GM18526 (cell line): ENCODE results near the gene KISS1.

Experiments
- POLR2A ChIP-seq: IDR thresholded peaks from 3 replicates; pipeline ENCODE4 v1.6.1; 2011; ENCODE audit not compliant: insufficient read length; ENCODE audit errors: extremely low read depth

The KISS1 gene, protein sequence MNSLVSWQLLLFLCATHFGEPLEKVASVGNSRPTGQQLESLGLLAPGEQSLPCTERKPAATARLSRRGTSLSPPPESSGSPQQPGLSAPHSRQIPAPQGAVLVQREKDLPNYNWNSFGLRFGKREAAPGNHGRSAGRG

DNA sequence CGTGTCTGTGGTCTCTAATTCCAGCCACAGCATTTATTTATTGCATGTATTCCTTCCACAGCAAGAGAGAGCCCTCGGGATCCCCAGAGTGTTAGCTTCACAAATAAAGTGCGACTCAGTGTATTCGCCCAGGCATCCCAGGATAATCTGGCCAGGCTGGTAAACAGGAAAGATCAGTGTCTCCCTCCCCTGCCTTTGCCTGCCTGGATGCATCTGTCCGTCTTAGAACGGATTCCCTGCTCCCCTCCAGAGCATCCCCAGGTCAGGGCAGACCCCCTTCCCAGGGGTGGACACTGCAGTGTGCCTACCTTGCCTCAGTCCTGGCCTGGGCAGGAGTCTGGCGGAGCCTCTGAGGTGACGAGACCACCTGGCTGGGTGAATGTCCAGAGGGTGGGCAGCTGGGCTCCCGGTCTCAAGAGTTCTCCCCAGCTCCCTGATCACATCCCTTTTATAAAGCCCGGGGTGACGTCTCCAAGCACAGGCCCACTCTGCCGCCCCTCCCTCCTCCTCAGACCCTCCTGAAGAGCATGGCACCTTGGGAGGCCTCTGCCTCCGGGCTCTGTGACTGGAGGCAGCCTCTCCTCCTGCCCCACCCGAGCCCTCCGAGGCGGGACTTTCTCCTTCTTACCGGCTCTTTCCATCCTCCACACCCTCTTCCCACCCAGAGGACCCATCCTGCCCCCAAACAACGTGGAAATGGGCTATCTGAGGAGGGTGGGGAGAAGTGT, at the start of gene KISS1:
TSS of gene KISS1 (minus strand) at position 424 of the 728 bp plus-strand sequence. CDS start 3,615 bp downstream, outside the sequence.
- no peak for TF ChIP-seq POLR2A

DNA sequence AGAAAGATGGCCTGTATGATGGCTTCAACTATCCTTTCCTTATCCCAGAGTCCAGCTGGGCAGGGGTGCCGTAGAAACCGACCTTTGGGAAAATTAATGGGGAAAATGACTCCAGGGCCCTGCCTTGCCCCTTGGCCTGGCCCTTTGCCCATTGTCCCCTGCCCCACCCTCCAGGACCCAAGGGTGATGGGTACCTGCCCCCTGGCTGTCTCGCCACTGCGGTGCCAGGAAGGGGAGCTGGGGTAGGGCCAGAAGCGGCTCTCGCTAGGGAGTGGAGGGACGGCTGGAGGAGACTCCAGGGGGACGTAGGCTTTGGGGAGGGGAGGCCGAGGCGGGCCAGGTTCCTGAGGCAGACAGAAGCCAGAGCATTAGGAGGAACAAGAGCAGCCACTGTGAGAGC, 46.6 kb upstream of the KISS1 start:
- TF ChIP-seq POLR2A: no peak

DNA sequence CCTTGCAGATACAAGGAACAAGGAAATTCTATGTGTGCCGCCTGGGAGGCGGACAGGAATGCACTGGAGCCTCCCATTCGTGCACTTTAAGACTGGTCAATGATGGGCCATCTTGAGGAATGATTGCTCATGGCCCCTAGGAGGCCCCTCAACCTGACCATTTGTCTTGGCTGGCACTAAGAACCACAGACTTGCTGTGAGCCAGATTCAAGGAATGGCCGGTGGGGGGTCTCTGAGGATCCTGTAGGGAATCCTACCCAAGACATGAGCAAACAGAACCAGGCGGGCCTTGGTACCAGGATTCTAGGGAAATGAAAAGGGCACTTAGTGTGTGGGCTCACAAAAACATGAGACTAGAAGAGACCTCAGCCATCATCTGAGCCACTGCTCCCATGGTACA, 45.6 kb upstream of the KISS1 start:
- no peak for TF ChIP-seq POLR2A

DNA sequence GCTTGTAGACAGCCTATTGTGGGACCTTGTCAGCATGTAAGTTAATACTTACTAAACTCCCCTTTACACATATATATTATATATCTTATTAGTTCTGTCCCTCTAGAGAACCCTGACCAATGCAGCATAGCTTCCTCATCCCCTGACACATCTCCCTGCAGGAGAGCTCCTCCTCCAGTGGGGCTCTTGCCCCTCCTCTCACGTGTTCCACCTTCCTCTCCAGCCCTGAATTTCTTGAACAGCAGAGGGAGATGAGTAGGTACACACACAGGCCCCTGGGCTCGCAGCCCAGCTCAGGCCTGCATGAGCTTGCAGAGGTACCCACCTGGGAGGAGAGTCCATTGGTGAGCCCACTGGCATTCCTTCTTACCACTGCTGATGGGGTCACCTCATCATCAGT, 44.8 kb upstream of the KISS1 start:
- no peak for TF ChIP-seq POLR2A

DNA sequence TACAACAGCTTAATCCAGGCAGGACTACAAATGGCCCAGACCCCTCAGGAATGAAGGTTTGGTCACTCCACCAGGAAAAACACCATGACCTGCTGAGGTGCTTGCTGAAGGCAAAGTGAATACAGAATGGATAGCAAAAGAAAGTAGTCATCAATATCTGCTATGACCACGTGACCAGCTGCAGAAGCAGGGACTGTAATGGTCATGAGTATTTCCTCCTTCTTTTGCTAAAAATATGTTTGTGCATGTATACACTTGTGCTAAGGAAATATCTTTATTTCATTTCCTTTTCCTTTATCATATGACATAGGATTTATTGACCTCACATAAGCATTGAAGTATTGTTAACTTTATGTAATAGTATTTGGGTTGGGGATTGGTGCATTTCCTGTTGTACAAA, 43.9 kb upstream of the KISS1 start:
- TF ChIP-seq POLR2A: no peak

DNA sequence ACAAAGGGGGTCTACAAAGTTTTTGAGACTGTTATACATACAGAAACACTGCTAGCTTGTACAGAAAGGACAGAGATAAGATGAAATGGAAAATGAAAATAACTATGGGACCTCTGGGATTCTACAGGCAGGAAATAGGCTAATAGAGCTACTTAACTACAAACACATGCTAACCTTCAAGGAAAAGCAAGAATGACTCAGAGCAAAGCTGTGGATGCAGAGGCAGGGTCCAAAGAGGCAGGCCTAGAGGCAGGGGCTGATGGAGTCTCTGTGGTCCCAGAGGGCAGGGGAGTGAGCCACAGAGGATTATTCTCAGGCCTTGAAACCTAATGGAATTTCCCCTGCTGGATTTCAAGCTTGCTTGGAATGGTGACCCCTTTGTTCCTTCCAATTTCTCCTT, 36.2 kb upstream of the KISS1 start:
- TF ChIP-seq POLR2A: no peak

DNA sequence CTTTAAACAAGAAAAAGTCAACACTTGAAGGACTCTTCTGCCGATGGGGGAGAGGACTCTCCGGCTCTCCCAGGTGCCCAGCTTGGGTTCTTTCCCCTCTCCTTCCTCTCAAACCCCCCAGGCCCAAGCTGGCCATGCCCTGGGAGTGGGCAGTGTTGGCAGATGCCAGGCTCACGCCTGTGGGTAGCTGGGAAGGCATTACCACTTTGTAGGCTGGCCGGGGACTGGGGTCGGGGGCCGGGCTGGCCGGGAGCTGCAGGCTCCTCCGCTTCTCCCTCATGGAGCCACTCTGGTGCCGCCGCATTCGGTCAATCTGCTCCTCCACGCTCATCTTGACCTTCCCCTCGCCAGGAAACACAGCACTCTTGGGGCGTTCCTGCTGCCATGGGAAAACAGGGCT, 33.9 kb upstream of the KISS1 start:
- no peak for TF ChIP-seq POLR2A

DNA sequence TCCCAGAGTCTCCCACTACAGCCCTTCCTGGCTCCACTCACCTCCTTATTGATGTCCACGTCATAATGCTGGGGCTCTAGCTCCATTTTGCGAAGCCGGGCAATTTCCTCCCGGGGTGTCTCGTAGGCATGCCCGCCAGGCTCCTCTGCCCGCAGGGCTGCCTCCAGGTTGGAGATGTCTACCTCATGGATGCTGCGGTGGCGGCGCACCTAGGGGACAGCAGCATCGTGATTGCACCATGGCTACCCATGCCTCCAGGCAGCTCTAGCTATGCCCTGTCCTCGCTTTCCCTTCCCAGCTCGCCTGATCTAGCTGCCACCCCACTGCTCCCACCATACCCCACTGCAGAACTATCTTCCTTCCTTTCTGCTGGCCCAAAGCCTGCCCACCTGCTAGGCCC, 32.6 kb upstream of the KISS1 start:
- TF ChIP-seq POLR2A: no peak

DNA sequence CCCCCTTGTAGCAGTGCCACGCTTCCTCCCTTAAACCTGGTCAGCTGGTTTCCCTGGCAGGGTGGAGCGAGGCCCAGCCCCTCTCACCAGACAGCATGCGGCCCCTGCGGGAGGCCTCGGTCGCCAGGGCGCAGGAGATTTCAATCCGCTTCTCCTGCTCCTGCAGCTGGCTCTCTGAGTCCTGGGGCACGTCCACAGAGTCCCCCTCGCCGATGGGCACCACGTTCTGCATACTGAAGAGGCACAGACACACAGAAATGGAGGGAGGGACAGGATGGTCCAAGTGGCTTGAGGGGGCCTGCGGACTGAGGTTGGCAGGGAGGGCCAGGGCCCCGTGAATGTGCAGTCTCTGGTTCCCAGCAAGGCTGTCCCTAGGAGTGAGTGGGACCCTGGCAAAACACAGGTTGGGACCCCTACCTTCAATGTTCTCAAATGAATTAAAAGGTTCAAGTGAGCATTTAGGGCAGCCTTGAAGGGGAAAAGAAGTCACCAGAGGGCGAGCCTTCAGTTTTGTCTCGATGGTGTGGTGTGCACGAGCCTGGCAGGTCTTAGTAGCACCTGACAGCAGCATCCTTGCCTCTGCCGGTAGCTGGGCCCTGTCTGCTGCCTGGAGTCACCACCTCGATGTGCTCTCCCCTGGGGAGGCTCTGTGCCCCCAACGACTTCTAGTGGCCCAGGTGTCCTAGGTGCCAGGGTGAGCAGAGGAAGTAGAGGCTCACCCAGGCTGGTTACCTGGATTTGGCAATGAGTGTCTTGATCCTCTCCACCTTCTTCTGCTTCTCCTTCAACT, 31.9 kb upstream of the KISS1 start:
- TF ChIP-seq POLR2A: no peak

DNA sequence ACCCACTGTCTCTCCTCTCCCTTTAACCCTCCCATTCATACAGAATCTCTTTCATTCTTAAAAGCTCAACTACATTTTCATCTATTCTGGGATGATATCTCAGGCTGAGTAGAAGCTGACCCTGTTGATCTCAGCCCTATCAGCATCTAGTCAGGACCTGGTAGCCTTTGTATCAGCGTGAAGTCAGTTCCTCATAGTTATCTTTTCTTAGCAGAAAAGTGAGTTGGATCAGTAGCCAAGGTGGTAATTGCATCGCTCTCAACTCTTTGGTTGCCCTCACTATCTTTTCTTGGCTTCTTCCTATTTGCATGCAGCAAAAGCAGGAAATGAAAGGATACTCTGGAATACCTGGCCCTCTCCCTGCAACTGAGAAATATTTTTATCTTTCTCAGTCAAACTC, 31.1 kb upstream of the KISS1 start:
- TF ChIP-seq POLR2A: no peak

DNA sequence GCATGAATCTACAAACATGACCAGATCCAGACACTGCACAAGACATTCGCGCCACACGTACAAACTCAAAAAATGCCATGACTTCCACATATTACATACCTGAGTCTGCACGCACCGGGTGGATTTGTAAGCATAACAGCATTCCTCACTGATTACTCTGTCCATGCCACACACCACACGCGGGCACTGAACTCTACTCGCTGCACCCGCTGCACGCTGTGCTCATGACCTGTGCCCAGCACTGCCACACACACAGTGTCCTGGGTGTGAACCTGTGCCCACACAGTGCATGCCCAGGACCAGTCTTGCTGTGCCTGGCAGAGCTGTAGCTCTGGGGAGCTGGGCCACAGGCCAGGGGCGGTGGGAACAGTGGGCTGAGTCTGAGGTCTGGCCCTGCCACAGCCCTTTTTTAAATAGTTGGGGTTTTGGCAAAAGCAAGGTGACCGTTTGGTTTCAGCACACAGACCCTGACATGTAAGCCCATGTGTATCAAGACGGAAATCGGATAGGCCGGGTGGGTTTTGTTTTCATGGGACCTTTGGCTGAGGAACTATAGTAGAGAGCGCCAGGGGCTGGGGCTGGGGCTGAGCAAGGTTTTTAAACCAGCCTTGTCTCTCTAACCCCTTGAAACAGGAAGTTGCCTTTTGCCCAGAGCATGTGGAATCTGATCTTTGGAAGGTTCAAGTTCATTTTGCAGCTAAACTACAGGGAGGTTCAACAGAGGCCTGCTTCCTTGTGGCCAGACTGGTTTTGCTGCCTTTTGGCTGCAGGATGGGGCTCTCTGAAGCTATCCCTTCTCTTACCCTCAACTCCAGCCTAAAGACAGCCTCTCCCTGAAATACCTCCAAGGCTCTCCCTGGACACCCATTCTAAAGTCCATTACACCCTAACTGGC, 29.8 kb upstream of the KISS1 start:
- no peak for TF ChIP-seq POLR2A

DNA sequence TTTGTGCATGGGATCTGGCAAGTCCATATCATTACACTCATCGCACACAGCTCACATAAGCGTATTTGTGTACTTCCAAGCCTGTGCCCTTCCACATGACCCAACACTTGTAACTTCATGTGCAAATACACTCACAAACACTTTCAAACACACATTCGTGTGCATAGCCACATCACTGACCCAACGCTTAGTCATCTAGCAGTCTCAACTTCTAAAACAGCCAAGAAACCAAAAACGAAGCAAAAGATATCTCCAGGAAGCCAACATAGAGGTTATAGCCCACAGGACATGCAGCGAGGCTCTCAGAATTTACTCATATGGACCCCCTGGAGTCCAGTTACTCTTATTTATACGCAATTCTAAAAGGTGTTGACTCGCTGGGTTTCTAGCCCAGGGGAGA, 28.4 kb upstream of the KISS1 start:
- no peak for TF ChIP-seq POLR2A

DNA sequence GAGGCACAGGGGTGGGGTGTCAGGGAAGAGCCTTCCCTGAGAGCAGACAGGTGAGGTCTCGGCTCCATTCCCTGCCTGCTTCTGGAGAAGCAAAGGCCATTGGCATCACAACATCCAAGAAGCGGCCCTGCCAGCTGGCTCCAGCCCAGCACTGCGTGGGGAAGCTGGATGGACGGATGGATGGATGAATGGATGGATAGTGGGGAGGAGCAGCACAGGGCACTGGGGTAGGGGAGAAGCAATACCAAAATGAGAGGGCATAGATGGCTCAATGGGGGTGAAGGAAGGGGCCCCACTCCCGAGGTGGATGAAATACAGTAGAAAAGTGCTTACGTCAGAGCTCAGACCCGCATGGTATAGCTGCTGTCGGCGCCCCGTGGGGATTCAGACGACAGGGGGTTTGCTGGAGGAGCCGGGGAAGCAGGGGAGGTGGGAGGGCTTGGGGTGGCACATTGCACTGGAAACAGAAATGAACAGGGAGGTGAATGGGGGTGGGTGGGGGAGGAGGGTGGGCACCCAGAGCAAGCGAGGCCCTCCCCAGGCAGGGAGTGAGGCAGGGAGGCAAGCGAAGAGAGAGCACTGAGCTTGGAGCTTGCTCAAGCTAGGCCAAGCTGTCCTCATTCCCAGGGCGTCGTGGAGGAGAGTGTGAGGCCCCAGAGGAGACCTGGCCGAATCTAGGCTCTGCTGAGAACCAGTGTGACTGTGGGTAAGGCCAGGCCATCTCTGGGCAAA, 27.0 kb upstream of the KISS1 start:
- no peak for TF ChIP-seq POLR2A

DNA sequence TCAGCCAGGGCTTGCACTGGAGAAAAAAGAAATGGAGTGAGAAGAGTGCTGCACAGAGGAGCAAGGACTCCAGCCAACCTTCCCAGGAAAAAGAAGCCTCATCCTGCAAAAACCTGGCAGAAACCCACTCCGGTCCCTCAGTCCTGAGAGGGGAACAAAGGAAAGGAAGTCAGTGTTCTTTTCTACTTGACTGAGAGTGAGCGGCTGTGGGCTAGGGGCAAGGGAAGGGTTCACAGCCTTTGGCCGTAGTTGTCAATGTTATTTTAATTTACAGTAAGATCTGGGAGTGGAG, 26.4 kb upstream of the KISS1 start:
- TF ChIP-seq POLR2A: no peak

DNA sequence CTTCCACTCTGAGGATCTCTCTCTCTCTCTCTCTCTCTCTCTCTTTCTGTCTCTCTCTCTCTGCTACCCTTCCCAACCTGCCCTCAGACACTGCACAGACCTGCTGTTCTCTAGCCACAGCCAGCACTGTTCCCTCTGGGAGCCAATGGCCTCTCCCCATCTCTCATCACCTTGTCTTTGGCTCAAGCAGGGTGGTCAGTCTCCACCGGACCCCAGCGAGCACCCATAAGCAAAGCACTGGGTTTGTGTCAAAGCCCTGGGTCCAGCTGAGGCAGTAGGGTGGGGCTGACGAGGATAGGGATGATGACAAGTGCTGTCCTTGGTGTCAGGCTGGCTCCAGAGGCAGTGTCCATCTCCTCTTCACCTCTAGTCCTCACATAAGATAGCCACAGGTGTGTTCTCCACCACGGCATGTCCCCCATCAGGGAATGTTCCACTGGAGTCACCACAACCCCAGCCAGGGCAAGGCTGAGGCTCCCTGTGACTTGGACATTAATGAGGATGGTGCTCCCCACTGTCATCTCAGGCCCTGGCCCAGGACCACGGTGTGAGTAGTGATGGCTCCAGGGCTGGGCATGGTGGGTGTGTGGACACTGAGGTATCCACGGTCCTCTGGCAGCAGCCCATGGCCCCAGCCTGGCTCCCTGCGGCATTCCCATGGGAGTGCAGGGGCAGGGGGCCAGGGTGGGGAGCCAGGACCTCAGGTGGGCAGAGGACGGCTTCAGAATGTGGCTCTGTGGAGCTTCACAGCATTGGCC, 25.9 kb upstream of the KISS1 start:
- no peak for TF ChIP-seq POLR2A

DNA sequence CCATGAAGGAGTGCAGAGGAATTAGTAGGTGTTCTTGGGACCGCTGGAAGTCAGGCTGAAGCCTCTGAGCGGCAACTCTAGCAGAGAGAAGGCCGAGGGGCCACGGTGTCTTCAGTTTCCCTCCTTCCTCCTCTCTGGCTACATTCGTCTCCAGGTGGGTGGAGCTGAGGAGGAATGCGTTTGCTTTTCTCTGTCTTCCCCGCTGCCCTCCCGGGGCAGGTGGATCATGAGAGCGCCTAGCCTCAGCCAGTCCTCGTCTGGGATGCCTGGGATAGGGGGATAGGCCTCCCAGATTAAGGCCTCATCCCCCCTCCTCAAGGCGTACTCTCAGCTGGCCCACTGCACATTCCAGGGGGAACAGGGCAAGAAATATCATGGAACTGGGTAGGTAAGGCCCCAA, 25.0 kb upstream of the KISS1 start:
- TF ChIP-seq POLR2A: no peak
